HepG2 (cell line): Measurements from ENCODE around the gene NARF. TPM values are rescaled to one million over a fixed set of nuclear protein-coding genes. Genes with fewer than 3 reads are reported as not detected.

Experiments used
- ATF3 ChIP-seq: sonication (generic); formaldehyde crosslinking; IDR thresholded peaks from 2 replicates; pipeline ENCODE4 v1.4.0; 2020; ENCODE audit warnings: missing genetic modification reagents
- ISX ChIP-seq: sonication (generic); formaldehyde crosslinking; conservative IDR thresholded peaks from 2 replicates; pipeline ENCODE4 v1.5.0; 2020; ENCODE audit warnings: missing genetic modification reagents
- JUN ChIP-seq: sonication (generic); formaldehyde crosslinking; IDR thresholded peaks from 2 replicates; pipeline ENCODE4 v1.4.0; 2020; ENCODE audit warnings: mild to moderate bottlenecking, missing genetic modification reagents
- KAT2B ChIP-seq: fragments of 150-350 bp; IDR thresholded peaks from 2 replicates; pipeline ENCODE4 v1.6.1; 2014; ENCODE audit warnings: low read depth, low read length, borderline replicate concordance
- NFATC3 ChIP-seq: sonication (generic); formaldehyde crosslinking; IDR thresholded peaks from 2 replicates; pipeline ENCODE4 v1.5.1; 2020; ENCODE audit warnings: mild to moderate bottlenecking, missing genetic modification reagents
- SALL1 ChIP-seq: sonication (generic); formaldehyde crosslinking; IDR thresholded peaks from 2 replicates; pipeline ENCODE4 v1.8.0; 2022; ENCODE audit warnings: mild to moderate bottlenecking, missing genetic modification reagents
- WIZ ChIP-seq: sonication (generic); formaldehyde crosslinking; IDR thresholded peaks from 2 replicates; pipeline ENCODE4 v1.5.1; 2020; ENCODE audit warnings: mild to moderate bottlenecking, missing genetic modification reagents
- ZBTB2 ChIP-seq: sonication (generic); formaldehyde crosslinking; IDR thresholded peaks from 2 replicates; pipeline ENCODE4 v1.8.0; 2022; ENCODE audit warnings: low read depth, missing genetic modification reagents
- ZBTB7A ChIP-seq: sonication (generic); formaldehyde crosslinking; IDR thresholded peaks from 2 replicates; pipeline ENCODE4 v1.8.0; 2022; ENCODE audit warnings: mild to moderate bottlenecking, missing genetic modification reagents
- ZFP1 ChIP-seq: IDR thresholded peaks from 2 replicates; pipeline ENCODE4 v1.6.1; 2016
- ZNF143 ChIP-seq: sonication (generic); formaldehyde crosslinking; IDR thresholded peaks from 2 replicates; pipeline ENCODE4 v1.4.0; 2020; ENCODE audit warnings: missing genetic modification reagents
- ZNF160 ChIP-seq: sonication (generic); formaldehyde crosslinking; IDR thresholded peaks from 2 replicates; pipeline ENCODE4 v1.8.0; 2022; ENCODE audit warnings: mild to moderate bottlenecking, inconsistent platforms, missing genetic modification reagents
- ZNF281 ChIP-seq: sonication (generic); formaldehyde crosslinking; IDR thresholded peaks from 2 replicates; pipeline ENCODE4 v1.4.0; 2020; ENCODE audit warnings: missing genetic modification reagents, borderline replicate concordance
- ZNF550 ChIP-seq: sonication (generic); formaldehyde crosslinking; IDR thresholded peaks from 2 replicates; pipeline ENCODE4 v1.4.0; 2020; ENCODE audit warnings: mild to moderate bottlenecking, missing genetic modification reagents, borderline replicate concordance
- ZNF724P ChIP-seq: sonication (generic); formaldehyde crosslinking; IDR thresholded peaks from 2 replicates; pipeline ENCODE4 v1.8.0; 2022; ENCODE audit warnings: missing genetic modification reagents, borderline replicate concordance
- polyA plus RNA-seq, 8 experiments: library from polyadenylated mRNA; depleted of rRNA in 3 of 8; stranded (reverse) in 7 of 8; unstranded in 1 of 8; fragments of >200 nt; fragmentation: Illumina TruSeq in 4 of 8; extraction: Trizol in 4 of 8; gene quantifications; 2 replicates each; pipeline versions ENCODE4 v1.2.1 to v1.2.3, GENCODE V29; 2011 to 2016; ENCODE audit warnings: low read depth in 4 of 8, missing spikeins in 1 of 8, mixed read lengths in 1 of 8; ENCODE audit not compliant: insufficient read depth in 1 of 8
- total RNA-seq, 5 experiments: library from RNA; depleted of rRNA; stranded (reverse); fragments of >200 nt; fragmentation: Illumina TruSeq; extraction: Trizol; gene quantifications; 2 replicates each; pipeline ENCODE4 v1.2.3, GENCODE V29; 2016; ENCODE audit warnings: low read depth in 1 of 5
- TF ChIP-seq, protein P1 (sequence below): sonication (generic); formaldehyde crosslinking; IDR thresholded peaks from 2 replicates; pipeline ENCODE4 v1.4.0; 2020; ENCODE audit warnings: mild to moderate bottlenecking, missing genetic modification reagents

Gene NARF
- total and polyA plus RNA-seq, 2 of the 13 experiments (the other 11 are each of a cell fraction or from before 2014, with no cell fraction given), result 61.1 to 144 TPM

DNA sequence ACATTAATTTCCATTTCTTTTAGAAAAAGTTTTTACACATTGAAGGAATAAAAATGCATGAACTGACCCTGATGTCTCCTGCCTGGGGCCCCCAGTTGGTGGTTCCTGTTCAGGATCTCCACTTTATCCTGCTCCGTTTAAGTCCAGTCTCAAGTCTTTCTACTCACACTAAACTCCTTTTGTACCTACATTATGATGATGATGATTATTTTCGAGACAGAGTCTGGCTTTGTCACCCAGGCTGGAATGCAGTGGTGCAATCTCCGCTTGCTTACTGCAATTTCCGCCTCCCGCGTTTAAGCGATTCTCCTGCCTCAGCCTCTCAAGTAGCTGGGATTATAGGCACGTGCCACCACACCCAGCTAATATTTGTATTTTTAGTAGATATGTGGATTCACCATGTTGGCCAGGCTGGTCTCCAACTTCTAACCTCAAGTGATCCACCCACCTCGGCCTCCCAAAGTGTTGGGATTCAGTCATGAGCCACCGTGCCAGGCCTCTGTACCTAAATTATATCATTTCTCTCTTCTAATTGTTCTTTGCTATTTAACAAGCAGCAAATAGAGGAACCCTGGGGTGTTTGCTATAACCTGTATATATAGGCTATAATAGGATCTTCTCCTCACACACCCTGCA lies 58.8 kb downstream of the NARF start (continued):
- TF ChIP-seq, protein P1, sequence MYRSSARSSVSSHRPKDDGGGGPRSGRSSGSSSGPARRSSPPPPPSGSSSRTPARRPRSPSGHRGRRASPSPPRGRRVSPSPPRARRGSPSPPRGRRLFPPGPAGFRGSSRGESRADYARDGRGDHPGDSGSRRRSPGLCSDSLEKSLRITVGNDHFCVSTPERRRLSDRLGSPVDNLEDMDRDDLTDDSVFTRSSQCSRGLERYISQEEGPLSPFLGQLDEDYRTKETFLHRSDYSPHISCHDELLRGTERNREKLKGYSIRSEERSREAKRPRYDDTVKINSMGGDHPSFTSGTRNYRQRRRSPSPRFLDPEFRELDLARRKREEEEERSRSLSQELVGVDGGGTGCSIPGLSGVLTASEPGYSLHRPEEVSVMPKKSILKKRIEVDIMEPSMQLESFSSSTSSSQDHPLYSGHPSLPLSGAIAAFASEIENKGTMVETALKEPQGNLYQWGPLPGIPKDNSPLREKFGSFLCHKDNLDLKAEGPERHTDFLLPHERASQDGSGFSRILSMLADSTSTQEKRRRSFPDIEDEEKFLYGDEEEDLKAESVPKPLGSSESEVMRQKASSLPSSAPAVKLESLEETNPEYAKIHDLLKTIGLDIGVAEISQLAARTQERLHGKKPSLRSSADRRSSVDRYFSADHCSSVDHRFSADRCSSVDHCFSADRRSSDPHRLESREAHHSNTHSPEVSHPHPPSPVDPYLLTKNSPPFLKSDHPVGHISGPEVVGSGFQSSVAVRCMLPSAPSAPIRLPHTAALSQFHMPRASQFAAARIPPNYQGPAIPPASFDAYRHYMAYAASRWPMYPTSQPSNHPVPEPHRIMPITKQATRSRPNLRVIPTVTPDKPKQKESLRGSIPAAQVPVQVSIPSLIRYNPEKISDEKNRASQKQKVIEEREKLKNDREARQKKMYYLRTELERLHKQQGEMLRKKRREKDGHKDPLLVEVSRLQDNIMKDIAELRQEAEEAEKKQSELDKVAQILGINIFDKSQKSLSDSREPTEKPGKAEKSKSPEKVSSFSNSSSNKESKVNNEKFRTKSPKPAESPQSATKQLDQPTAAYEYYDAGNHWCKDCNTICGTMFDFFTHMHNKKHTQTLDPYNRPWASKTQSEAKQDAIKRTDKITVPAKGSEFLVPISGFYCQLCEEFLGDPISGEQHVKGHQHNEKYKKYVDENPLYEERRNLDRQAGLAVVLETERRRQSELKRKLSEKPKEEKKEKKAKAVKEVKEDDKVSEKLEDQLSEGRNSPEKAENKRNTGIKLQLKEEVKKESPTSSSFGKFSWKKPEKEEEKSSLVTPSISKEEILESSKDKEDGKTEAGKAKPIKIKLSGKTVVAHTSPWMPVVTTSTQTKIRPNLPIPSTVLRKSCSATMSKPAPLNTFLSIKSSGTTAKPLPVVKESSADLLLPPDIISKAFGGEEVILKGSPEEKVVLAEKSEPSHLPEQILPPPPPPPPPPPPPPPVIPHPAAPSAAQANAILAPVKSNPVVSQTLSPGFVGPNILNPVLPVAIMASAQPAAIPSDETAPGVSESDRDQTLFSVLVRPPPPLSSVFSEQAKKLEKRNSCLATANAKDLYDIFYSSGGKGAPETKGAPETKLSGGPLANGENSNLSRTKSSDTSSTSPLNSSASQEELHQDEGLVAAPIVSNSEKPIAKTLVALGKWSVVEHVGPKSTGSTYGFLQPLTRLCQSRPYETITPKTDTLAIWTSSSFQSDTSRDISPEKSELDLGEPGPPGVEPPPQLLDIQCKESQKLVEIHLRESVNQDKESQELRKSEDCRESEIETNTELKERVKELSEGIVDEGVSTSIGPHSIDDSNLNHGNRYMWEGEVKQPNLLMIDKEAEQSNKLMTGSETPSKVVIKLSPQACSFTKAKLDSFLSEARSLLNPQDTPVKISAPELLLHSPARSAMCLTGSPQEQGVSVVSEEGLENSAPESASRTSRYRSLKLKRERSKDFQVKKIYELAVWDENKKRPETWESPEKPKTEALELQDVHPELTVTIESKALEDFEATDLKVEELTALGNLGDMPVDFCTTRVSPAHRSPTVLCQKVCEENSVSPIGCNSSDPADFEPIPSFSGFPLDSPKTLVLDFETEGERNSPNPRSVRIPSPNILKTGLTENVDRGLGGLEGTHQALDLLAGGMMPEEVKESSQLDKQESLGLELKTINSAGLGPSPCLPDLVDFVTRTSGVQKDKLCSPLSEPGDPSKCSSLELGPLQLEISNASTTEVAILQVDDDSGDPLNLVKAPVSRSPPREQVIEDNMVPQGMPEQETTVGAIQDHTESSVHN (CRISPR knock-in tag), result 0 out of 2 replicates have a peak, but pooled peaks have one; percentile 63
- TF ChIP-seq KAT2B, result no peak
- no peak for TF ChIP-seq ZNF724P (CRISPR knock-in tag)
- TF ChIP-seq ISX (CRISPR knock-in tag), result no peak
- no peak for TF ChIP-seq ZNF160
- TF ChIP-seq ZNF281 (CRISPR knock-in tag), result peak; percentile 76; the same call in 1 of the 2 replicates
- TF ChIP-seq NFATC3 (CRISPR knock-in tag), result no peak
- TF ChIP-seq ZFP1 (CRISPR knock-in tag), result 0 out of 2 replicates have a peak, but pooled peaks have one; percentile 47
- TF ChIP-seq JUN (CRISPR knock-in tag), result no peak
- peak; percentile 91 for TF ChIP-seq ATF3
- TF ChIP-seq ZNF143 (CRISPR knock-in tag), result no peak
- no peak for TF ChIP-seq ZBTB2 (CRISPR knock-in tag)
- no peak; the same call in 1 of the 2 replicates for TF ChIP-seq ZNF550 (CRISPR knock-in tag)
- TF ChIP-seq WIZ (CRISPR knock-in tag), result no peak
- TF ChIP-seq ZBTB7A (CRISPR knock-in tag), result no peak
- peak; percentile 99 for TF ChIP-seq SALL1 (CRISPR knock-in tag)
